HG02642 (cell line): ENCODE measurements around the gene SPECC1.
"Not testable (repeated sequence)": the region's sequence is repeated elsewhere in the genome, so short reads cannot be mapped to it uniquely, and the experiment has no call there.

Experiments used
- ATAC-seq: cut with Tn5 transposase; IDR thresholded peaks from one replicate; pipeline ENCODE4 v1.9.1; 2021; ENCODE audit warnings: mild to moderate bottlenecking; ENCODE audit not compliant: unreplicated experiment, poor library complexity

Gene SPECC1

GRCh38 chr17:20010099-20010863 is 1.1 kb downstream of the SPECC1 start:
- no peak for ATAC-seq

GRCh38 chr17:20010936-20011335 is 1.8 kb downstream of the SPECC1 start:
- ATAC-seq: no peak

- no peak for ATAC-seq
These were observed 2.9 kb downstream of the SPECC1 start for GRCh38 chr17:20012017-20012536.

DNA sequence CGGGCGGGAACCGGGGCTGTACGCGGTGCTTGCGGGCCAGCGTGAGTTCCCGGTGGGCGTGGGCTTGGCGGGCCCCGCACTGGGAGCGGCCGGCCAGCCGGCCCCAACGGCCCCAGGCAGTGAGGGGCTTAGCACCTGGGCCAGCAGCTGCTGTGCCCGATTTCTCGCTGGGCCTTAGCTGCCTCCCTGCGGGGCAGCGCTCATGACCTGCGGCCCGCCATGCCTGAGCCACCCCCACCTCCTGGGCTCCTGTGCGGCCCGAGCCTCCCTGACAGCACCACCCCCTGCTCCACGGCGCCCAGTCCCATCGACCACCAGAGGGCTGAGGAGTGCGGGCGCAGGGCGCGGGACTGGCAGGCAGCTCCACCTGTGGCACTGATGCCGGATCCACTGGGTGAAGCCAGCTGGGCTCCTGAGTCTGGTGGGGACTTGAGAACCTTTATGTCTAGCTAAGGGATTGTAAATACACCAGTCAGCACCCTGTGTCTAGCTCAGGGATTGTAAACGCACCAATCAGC is 7.4 kb downstream of the SPECC1 start:
- not testable (repeated sequence) for ATAC-seq

GRCh38 chr17:20022701-20023100 is 13.5 kb downstream of the SPECC1 start:
- no peak for ATAC-seq

GRCh38 chr17:20026960-20027359 is 17.8 kb downstream of the SPECC1 start:
- no peak for ATAC-seq

DNA sequence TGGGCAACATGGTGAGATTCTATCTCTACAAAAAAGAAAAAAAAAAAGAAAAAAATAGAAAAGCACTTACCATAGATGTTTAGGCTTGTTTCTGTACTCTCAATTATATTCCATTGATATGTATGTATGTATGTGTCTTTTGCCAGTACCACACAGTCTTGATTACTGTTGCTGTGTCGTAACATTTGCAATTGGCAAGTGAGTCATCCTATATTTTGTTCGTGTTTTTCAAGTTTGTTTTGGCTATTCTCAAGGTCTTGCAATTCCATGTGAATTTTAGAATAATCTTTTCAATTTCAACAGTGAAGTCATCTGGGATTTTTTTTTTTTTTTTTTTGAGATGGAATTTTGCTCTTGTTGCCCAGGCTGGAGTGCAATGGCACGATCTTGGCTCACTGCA is 19.3 kb downstream of the SPECC1 start:
- no peak for ATAC-seq

GRCh38 chr17:20032636-20033035 is 23.5 kb downstream of the SPECC1 start:
- no peak for ATAC-seq

GRCh38 chr17:20033415-20033814 is 24.3 kb downstream of the SPECC1 start:
- ATAC-seq: no peak

DNA sequence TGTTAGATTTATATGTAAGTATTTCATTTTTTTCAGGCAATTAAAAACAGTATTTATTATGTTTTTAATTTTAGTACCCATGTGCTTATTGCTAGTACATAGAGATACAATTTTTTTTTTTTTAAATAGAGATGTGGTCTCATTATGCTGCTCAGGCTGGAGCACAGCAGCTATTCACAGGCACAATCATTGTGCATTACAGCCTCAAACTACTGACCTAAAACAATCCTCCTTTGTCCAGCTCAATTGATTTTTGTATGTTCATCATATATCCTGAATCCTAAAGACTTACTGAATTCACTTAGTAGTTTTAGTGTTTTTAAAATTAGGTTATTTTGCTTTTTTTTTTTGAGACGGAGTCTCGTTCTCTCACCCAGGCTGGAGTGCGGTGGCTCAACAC is 26.3 kb downstream of the SPECC1 start:
- no peak for ATAC-seq

- not testable (repeated sequence) for ATAC-seq
These were observed 28.1 kb downstream of the SPECC1 start for GRCh38 chr17:20037286-20037685.

GRCh38 chr17:20039037-20039436 is 29.9 kb downstream of the SPECC1 start:
- no peak for ATAC-seq

GRCh38 chr17:20040216-20040615 is 31.1 kb downstream of the SPECC1 start:
- no peak for ATAC-seq

- no peak for ATAC-seq
These were observed 33.9 kb downstream of the SPECC1 start for GRCh38 chr17:20043021-20043420.

DNA sequence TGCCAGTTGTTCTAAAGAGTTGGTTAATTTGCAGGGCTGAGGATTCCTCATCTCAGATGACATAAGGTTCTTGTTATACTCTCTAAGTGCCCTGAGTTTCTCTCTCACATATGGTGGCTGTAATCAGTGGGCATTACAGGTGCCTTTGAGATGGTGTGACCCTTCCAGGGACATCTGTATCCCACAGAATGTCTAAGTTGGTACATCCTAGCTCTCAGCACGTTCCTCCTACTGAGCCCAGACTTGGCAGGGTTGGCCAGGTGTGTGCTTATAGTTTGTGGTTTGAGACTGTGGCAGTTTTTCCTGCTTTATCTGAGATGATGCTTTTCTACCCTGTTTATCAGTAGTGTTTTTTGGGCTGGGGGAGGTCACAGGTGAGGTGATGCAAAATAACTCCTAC is 36.3 kb downstream of the SPECC1 start:
- ATAC-seq: no peak

- no peak for ATAC-seq
These were observed 37.5 kb downstream of the SPECC1 start for GRCh38 chr17:20046629-20047028.

GRCh38 chr17:20051624-20052023 is 42.5 kb downstream of the SPECC1 start:
- no peak for ATAC-seq

- ATAC-seq: no peak
These were observed 44.3 kb downstream of the SPECC1 start for GRCh38 chr17:20053361-20053964.

GRCh38 chr17:20059728-20060188 is 50.6 kb downstream of the SPECC1 start:
- ATAC-seq: peak; percentile 44

DNA sequence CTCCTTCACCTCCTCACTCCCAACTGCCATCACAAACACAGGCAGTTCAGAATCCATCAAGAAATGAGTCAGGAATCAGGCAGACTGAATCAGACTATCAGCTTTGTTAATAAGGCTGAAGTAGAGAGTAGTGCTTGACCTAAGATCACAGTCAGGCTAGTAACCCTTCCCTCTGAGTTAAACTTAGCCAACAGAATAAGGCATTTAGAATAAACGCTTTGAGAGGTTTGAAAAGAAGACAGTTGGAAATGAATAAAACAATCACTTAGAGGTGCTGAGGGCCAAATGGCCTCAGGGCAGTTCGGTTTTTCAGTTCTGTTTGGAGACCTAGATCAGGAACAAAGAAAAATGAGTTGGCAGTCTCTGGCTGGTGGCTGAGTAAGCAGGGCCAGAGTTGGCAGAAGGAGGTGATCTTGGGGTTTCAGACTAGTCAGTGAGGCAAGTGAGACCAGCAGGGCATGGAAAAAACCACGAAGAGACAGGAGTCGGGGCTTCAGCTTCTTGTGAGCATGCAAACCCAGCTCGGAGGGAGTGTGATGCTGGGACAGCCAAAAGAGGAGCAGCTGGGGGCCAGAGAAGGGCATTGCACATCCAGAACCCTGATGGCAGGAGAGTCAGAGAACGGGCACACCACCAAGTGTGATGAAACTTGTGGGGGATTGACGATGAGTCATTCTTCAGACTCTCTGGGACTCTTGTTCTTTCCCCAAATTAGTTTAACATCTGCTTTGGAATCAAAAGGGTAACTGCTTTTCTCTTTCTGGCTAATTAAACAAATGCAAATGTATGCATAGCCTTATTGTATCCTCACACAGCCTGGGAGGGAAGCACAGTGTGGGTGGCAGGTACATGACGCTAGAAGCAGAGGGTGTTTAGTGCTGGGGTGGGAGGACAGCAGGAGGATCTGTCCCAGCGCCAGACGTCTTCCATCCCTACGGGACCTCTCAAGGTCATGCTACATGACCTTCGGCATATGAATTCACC is 54.8 kb downstream of the SPECC1 start:
- ATAC-seq: peak; percentile 53
